GM18508 (cell line): ENCODE measurements around the gene SUCLG2.

ENCODE experiments used
- ATAC-seq: cut with Tn5 transposase; IDR thresholded peaks from one replicate; pipeline ENCODE4 v1.9.1; 2021; ENCODE audit warnings: moderate number of reproducible peaks; ENCODE audit not compliant: insufficient read depth, unreplicated experiment

The SUCLG2 gene

GRCh38 chr3:67650084-67650483 lies 4.3 kb downstream of the SUCLG2 start:
- no peak for ATAC-seq

GRCh38 chr3:67649681-67650080 lies 4.7 kb downstream of the SUCLG2 start:
- ATAC-seq, result no peak

- ATAC-seq, result no peak
These were observed 5.7 kb downstream of the SUCLG2 start for GRCh38 chr3:67648701-67649100.

GRCh38 chr3:67648229-67648628 lies 6.2 kb downstream of the SUCLG2 start:
- no peak for ATAC-seq

- ATAC-seq, result no peak
These were observed 7.0 kb downstream of the SUCLG2 start for GRCh38 chr3:67647390-67647878.

GRCh38 chr3:67646586-67647234 lies 7.7 kb downstream of the SUCLG2 start:
- no peak for ATAC-seq

GRCh38 chr3:67644827-67645226 lies 9.6 kb downstream of the SUCLG2 start:
- no peak for ATAC-seq

DNA sequence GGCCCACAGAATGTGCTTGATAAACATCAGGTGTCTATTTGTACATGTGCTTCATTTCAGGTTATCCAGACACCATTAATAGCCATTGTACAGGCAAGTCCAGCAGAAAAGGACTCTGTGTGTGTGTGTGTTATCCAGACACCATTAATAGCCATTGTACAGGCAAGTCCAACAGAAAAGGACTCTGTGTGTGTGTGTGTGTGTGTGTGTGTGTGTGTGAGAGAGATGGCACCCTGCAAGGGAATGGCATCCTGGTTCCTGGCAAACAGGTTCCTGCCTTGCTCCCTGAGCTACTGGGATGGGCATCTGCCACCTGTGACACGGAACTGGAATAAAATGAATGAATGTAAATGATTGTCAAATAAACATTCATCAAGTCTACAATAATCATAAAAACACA lies 11.7 kb downstream of the SUCLG2 start:
- ATAC-seq, result no peak

DNA sequence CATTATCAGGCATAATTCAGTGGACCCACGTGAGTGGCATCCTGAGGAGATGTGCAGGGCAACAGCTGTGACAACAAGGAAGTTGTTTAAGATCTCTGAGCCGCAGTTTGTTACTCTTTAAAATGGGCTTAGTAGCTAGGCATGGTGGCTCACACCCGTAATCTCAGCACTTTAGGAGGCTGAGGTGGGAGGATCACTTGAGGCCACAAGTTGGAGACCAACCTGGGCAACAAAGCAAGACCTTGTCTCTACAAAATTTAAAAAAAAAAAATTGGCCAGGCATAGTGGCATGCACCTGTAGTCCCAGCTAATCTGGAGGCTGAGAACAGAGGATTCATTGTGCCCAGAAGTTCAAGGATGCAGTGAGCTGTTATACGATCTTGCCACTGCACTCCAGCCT lies 12.2 kb downstream of the SUCLG2 start:
- no peak for ATAC-seq

DNA sequence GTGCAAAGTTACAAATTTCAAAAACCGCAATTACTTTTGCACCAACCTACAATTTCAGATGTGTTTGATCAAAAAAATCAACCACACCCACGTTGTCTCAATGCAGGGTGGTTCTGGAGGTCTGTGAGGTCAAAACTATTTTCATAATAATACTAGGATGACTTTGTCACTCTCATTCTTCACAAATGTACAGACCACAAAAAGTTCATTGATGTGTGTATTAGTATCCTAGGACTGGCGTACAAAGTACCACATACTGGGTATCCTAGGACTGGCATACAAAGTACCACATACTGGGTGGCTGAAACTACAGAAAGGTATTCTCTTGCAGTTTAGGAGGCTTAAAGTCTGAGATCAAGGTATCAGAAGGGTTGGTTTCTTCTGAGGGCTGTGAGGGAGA lies 13.0 kb downstream of the SUCLG2 start:
- no peak for ATAC-seq

DNA sequence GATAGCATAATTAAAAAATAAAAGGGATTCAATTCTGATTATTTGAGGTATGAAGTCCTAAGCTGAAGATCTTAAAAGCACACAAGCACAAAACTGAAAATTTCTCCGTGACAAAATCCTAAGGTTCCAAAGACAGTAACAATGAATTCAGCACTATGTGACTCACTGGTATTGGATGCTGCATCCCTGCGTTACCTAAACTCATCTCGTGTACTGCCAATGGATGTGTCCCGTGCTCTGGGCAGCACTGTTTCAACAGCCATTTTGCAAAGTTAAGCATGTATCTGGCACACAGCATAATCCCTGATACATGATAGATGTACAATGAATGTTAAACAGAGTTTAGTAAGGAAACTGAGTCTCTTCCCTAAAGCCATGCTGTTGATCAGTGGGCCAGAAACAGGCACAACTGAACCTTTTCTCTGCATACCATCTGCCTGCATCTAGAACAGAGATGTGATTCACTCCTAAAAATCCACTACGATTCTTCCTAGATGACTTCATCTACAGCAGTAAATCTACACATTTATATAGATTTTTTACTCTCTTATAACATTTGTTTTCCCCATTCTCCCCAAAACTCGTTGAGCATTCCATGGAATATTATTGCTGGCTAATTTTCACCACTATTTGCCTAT lies 14.3 kb downstream of the SUCLG2 start:
- ATAC-seq, result no peak

DNA sequence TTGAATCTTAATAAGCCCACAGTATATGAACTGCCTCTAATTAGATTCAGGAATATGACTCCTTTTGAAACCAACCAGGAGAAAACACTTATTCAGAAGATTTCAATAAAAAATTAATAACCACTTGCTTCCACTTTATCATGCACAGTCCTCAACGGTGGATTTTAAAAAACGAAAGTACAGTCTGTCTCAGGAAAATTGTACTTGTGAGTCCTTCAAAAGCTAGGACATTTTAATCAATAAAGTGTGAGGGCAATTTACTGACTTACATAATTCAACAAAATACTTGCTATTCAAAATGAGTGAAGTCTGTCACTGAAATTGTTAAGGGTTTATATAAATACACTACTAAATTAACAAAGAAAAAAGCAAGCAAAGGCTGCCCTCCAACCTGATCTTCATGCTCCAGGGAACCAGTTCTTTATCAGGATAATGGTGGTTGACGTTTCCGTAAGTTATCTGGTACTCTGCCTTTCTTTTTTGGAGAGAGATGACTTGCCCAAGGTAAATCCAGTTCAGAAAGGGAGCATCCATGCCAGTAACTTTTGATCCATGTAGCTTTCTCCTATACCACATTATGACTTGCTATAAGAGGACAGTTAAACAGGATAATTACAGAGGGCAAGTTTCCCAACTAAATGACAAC lies 17.0 kb downstream of the SUCLG2 start:
- no peak for ATAC-seq

- no peak for ATAC-seq
These were observed 18.6 kb downstream of the SUCLG2 start for GRCh38 chr3:67635806-67636205.

GRCh38 chr3:67635257-67635656 lies 19.2 kb downstream of the SUCLG2 start:
- no peak for ATAC-seq

DNA sequence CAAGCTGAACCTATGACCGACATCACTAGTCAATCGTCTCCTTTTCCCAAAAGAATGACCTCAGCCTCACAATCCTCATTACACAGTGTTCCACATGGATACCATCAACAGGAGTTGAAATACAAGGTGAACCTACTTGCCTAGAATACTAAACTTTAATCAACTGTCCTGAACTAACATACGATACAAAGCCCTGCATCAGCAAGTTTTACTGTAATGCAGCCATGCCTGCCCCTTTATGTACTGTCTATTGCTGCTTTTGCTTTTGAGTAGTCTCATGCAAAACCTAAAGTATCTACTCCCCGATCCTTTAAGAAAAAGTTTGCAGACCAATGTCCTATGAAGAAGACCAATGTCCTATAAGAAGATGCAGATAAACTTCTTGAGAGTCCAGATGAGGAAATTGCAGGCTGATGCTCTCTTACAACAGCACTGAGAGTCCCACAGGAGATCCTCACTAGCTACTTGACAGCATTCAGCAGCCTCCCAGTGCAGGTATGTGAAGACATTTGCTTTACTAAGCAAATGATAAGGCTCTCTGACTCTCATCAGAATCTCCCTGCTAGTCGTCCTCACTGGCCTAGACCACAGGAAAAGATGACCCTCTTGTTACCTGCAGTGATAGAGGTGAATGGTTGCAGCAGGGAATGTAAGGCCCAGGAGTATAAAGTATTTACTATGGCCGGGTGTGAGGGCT lies 23.6 kb downstream of the SUCLG2 start:
- no peak for ATAC-seq

DNA sequence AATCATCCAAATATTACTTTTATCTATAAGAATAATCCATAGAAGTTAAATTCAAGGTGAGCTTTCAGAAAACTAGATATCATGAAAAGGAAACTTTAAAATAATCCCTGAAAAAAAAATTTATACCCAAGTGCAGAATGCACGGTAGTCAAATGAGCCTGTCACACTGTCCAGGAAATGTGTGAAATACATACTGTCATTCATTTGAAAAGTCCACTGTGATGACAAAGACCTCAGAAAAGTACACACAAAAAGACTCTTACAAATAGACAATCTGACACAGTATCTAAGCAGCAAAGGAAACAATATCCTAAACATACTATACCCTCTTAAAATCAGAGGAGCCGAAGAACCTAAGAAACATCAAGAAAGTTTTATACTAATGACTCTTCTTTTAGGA lies 29.7 kb downstream of the SUCLG2 start:
- no peak for ATAC-seq

DNA sequence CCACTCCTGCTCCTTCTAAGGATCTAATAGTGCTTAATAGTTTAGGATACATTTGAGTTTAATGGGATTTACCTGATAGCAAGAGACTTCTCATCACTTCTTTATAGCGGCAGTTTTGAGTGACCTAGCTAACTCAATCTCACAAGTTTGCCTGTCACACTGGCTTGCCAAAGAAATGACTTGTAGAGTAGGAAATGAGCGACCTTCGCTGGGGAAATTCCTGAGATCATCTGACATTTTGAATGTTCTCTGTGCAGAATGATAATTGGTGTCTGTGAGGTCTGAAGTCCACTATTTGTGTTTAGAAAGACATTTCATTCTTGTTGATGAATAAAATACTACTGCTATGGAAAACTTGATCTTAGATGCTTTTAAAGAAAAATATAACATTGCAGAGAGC lies 30.3 kb downstream of the SUCLG2 start:
- no peak for ATAC-seq

DNA sequence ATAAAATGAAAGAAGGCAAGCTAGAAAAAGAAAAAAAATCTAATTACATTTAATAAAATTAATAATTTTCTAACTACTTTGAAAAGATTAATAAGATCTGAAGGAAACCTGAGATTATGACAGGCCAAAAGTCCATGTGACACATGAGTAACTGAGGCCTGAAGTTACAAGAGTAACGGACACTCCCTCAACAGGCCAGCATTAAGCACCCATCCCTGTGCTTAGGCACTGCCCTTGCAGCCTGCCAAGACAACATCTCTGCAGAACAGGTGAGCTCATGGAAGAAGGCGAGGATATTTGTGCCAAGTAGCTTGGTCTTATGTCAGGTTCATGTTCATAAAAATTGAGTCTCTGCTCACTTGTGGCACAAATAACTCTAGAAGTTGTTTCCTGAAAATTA lies 31.8 kb downstream of the SUCLG2 start:
- ATAC-seq, result no peak

DNA sequence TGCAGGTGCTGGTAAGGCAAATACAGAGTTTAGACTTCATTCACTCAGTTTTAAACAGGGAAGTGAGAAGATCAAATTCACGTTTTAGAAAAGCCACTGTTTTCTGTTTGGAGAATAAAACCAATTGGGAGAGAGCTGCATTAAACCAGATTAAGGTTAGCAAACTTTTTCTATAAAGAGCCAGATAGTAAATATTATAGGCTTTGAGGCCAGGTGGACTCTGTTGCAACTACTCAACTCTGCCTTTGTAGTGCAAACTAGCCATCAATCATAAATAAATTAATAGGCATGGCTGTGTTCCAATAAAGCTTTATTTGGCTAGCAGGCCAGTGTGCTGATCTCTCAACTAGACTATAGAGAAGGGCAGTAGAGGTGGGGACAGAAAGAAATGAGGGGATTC lies 33.5 kb downstream of the SUCLG2 start:
- no peak for ATAC-seq

DNA sequence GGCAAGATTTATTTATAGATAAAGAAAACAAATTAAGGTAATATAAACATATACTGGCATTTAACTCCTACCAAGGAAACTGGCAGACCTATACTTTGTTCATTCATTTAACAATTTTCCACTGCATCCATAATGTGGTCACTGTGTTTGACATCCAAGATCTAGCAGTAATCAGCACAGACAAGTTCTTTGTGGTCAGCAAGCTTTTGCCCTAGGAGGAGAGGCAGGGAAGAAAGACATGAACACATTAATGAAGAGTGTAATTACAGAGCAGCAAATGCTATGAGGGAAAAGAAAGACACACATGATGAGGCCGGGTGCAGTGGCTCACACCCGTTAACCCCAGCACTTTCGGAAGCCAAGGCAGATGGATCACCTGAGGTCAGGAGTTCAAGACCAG lies 34.4 kb downstream of the SUCLG2 start:
- no peak for ATAC-seq

- no peak for ATAC-seq
These were observed 36.9 kb downstream of the SUCLG2 start for GRCh38 chr3:67617518-67617917.
